MM.1S (cell line): Measurements from ENCODE around the gene EPS8L1.

Experiments used
- DNase-seq: peaks from one replicate; pipeline ENCODE4 v3.0.0-alpha.2; 2015
- H2AFZ ChIP-seq: fragments of 300-600 bp; sonication (generic); 2 replicates; pipeline ENCODE4 v1.6.0; 2016; ENCODE audit warnings: antibody characterized with exemption, low read length
- H3F3A ChIP-seq: fragments of 300-600 bp; sonication (generic); 2 replicates; pipeline ENCODE4 v1.6.1; 2016; ENCODE audit warnings: mild to moderate bottlenecking, antibody characterized with exemption, low read length, moderate library complexity, mixed read lengths; ENCODE audit not compliant: insufficient read depth
- H3K27ac ChIP-seq: fragments of 300-600 bp; sonication (generic); 2 replicates; pipeline ENCODE4 v1.5.1; 2016; ENCODE audit warnings: mild to moderate bottlenecking, low read length
- H3K27me3 ChIP-seq: fragments of 300-600 bp; sonication (generic); replicated peaks from 2 replicates; pipeline ENCODE4 v1.6.0; 2016; ENCODE audit warnings: low read length; ENCODE audit not compliant: insufficient read depth
- H3K36me3 ChIP-seq: fragments of 300-600 bp; sonication (generic); replicated peaks from 2 replicates; pipeline ENCODE4 v1.6.1; 2016; ENCODE audit warnings: mild to moderate bottlenecking, low read length, mixed read lengths; ENCODE audit not compliant: insufficient read depth
- H3K4me1 ChIP-seq: fragments of 300-600 bp; sonication (generic); 2 replicates; pipeline ENCODE4 v1.6.1; 2016; ENCODE audit warnings: low read length, mixed read lengths
- H3K4me2 ChIP-seq: fragments of 300-600 bp; sonication (generic); 2 replicates; pipeline ENCODE4 v1.6.0; 2016; ENCODE audit warnings: low read depth, low read length
- H3K4me3 ChIP-seq: fragments of 300-600 bp; sonication (generic); 2 replicates; pipeline ENCODE4 v1.5.1; 2016; ENCODE audit warnings: low read length, mixed read lengths
- H3K79me2 ChIP-seq: fragments of 300-600 bp; sonication (generic); 2 replicates; pipeline ENCODE4 v1.6.1; 2016; ENCODE audit warnings: mixed run types, low read length, mixed read lengths
- H3K9ac ChIP-seq: fragments of 300-600 bp; sonication (generic); 2 replicates; pipeline ENCODE4 v1.6.1; 2016; ENCODE audit warnings: low read length, mixed read lengths
- H3K9me2 ChIP-seq: fragments of 300-600 bp; sonication (generic); replicated peaks from 2 replicates; pipeline ENCODE4 v1.6.1; 2016; ENCODE audit warnings: mild to moderate bottlenecking, low read length, mixed read lengths; ENCODE audit not compliant: insufficient read depth
- H3K9me3 ChIP-seq: fragments of 300-600 bp; sonication (generic); replicated peaks from 2 replicates; pipeline ENCODE4 v1.6.1; 2016; ENCODE audit warnings: mild to moderate bottlenecking, low read length, mixed read lengths; ENCODE audit not compliant: insufficient read depth
- H4K20me1 ChIP-seq: fragments of 300-600 bp; sonication (generic); 2 replicates; pipeline ENCODE4 v1.6.1; 2016; ENCODE audit warnings: mild to moderate bottlenecking, low read length, moderate library complexity, mixed read lengths; ENCODE audit not compliant: insufficient read depth
- CTCF ChIP-seq: fragments of 300-600 bp; sonication (generic); IDR thresholded peaks from 2 replicates; pipeline ENCODE4 v1.5.1; 2016; ENCODE audit warnings: antibody characterized with exemption, low read length, mixed read lengths
- EZH2 ChIP-seq: fragments of 300-600 bp; sonication (generic); optimal IDR thresholded peaks from 2 replicates; pipeline ENCODE3; 2017; ENCODE audit warnings: low read depth, mild to moderate bottlenecking, antibody characterized with exemption, low read length, mixed read lengths
- EZH2phosphoT487 ChIP-seq: fragments of 300-600 bp; sonication (generic); IDR thresholded peaks from 2 replicates; pipeline ENCODE4 v1.6.1; 2018; ENCODE audit warnings: antibody characterized with exemption, low read length

Gene EPS8L1

GRCh38 chr19:55099557-55100506, 24.2 kb downstream of the EPS8L1 start:
- TF ChIP-seq CTCF (peak; percentile 27; the same call in 1 of the 2 replicates), EZH2 (no peak), EZH2phosphoT487 (no peak)

GRCh38 chr19:55101261-55101660, 25.6 kb downstream of the EPS8L1 start:
- Histone ChIP-seq H3K36me3 (peaks cover 4% of the 10 kb centered on the region; the same call in 1 of the 2 replicates), H3K27ac (no peak overlapping the region), H3K9me3 (no peaks in the 10 kb centered on the region), H4K20me1 (no peaks in the 10 kb centered on the region), H3K9me2 (no peaks in the 10 kb centered on the region), H3K79me2 (0 out of 2 replicates have a peak, but pooled peaks cover 3% of the 10 kb centered on the region), H3K9ac (no peak overlapping the region), H3F3A (no peaks in the 10 kb centered on the region), H2AFZ (no peak overlapping the region), H3K27me3 (no peaks in the 10 kb centered on the region), H3K4me2 (no peak overlapping the region), H3K4me3 (no peak overlapping the region), H3K4me1 (no peaks in the 10 kb centered on the region)
- no peak for DNase-seq
- TF ChIP-seq CTCF (no peak), EZH2 (no peak), EZH2phosphoT487 (no peak)

More at GRCh38 chr19:55099557-55100506, 24.2 kb downstream of the EPS8L1 start:
- Histone ChIP-seq H2AFZ (no peak overlapping the region), H3F3A (no peaks in the 10 kb centered on the region), H3K9ac (no peak overlapping the region), H3K9me3 (no peaks in the 10 kb centered on the region), H3K9me2 (no peaks in the 10 kb centered on the region), H3K27me3 (no peaks in the 10 kb centered on the region), H3K4me3 (no peak overlapping the region), H3K4me2 (no peak overlapping the region), H3K36me3 (peaks cover 4% of the 10 kb centered on the region; the same call in 1 of the 2 replicates), H4K20me1 (no peaks in the 10 kb centered on the region), H3K27ac (no peak overlapping the region), H3K79me2 (no peaks in the 10 kb centered on the region), H3K4me1 (no peaks in the 10 kb centered on the region)
- no peak for DNase-seq

- Histone ChIP-seq H3K9ac (no peak overlapping the region), H3K4me3 (no peak overlapping the region), H3K79me2 (0 out of 2 replicates have a peak, but pooled peaks cover 5% of the 10 kb centered on the region), H4K20me1 (no peaks in the 10 kb centered on the region), H3K9me3 (no peaks in the 10 kb centered on the region), H3F3A (no peaks in the 10 kb centered on the region), H3K4me2 (no peak overlapping the region), H3K9me2 (no peaks in the 10 kb centered on the region), H3K27me3 (no peaks in the 10 kb centered on the region), H3K27ac (no peak overlapping the region), H3K4me1 (no peaks in the 10 kb centered on the region), H3K36me3 (peaks cover 4% of the 10 kb centered on the region; the same call in 1 of the 2 replicates), H2AFZ (no peak overlapping the region)
- TF ChIP-seq CTCF (no peak), EZH2 (no peak), EZH2phosphoT487 (no peak)
- DNase-seq, result no peak
These were observed 27.5 kb downstream of the EPS8L1 start for GRCh38 chr19:55103190-55103589.
